ENCODE measurements around the gene PLEKHJ1. TPM values are rescaled to one million over a fixed set of nuclear protein-coding genes. Genes with fewer than 3 reads are reported as not detected.

Gene PLEKHJ1, protein sequence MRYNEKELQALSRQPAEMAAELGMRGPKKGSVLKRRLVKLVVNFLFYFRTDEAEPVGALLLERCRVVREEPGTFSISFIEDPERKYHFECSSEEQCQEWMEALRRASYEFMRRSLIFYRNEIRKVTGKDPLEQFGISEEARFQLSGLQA
- polyA plus RNA-seq (2012; rRNA removed) = 128 and 151 TPM in 2 replicates
- 82.0 and 106 TPM in 2 replicates for polyA plus RNA-seq (2012; cell fraction: cytosol; rRNA removed)
- 251 and 261 TPM in 2 replicates for polyA plus RNA-seq (2012; cell fraction: nucleus; rRNA removed)

DNA sequence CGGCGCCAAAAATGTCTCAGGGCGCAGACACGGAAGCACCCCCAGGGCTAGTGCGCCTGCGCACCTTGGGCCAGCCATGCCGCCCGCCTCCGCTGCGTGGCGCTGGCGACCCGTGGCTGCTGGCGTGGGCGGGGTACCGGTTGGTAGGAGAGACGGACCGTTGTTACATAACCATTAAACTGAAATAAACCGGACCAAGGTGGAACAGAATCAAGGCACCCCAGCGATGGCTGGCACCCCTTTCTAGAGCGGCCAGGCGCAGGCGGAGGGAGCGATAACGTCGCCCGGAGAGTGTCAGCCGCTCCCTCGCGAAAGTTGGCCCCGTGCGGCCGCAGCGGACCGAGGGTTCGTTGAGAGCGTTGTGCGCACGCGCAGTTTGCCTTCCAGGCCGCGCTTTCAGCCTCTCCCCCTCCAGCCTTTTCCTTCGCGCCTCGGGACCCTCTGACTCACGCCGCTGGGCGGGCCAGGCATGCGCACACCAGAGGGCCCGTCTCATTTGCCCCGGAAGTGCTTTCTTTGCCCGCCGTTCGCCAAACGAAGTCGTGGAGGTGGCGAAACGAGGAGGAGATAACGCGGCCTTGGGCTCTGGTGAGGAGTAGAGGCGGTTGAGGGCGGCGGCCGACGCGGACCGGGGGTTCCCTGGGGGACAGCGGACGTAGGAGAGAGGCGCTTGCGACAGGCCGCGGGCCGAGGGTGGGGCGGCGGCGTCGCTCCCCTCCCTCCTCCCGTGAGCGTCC is at the start of gene PLEKHJ1, which contains the start of gene SF3A2:
Gene PLEKHJ1, minus strand, starts transcription at position 16 of the 737 bp plus-strand sequence. CDS start 81 bp downstream, outside the sequence.
Gene SF3A2, plus strand, starts transcription at position 511 of the 737 bp plus-strand sequence. CDS start 6,595 bp downstream, outside the sequence.
- Histone ChIP-seq H3K79me2 (ENCODE audit: insufficient read depth) (peaks cover 92% of the 10 kb centered on the region), H4K20me1 (ENCODE audit: insufficient read depth) (peaks cover 56% of the 10 kb centered on the region), H3K27ac (ENCODE audit: low read depth in 2 of 2, low read length in 1 of 2) (peak within 1 kb of the TSS; percentile 93 to 96), H3K36me3 (replicated peaks in 1 of 2; ENCODE audit: control insufficient read depth in 1 of 2, insufficient read depth in 2 of 2, low read length in 1 of 2) (peaks cover 6 to 15% of the 10 kb centered on the region in 2 experiments), H3K27me3 (ENCODE audit: insufficient read depth) (no peaks in the 10 kb centered on the region), H3K4me1 (ENCODE audit: control insufficient read depth in 1 of 2, insufficient read depth in 2 of 2, low read depth in 1 of 2, low read length in 1 of 2) (peaks cover 21 to 46% of the 10 kb centered on the region in 2 experiments; a peak in 3 of 4 replicates), H3K9ac (peak within 1 kb of the TSS; percentile 95), H3F3A (replicated peaks; ENCODE audit: insufficient read depth) (peaks cover 26% of the 10 kb centered on the region), H3K4me3 (ENCODE audit: low read depth in 2 of 2, low read length in 1 of 2) (peak within 1 kb of the TSS; percentile 76 to 89), H3K9me3 (no peaks in the 10 kb centered on the region), H3K4me2 (peak within 1 kb of the TSS; percentile 98), H3K9me2 (no peaks in the 10 kb centered on the region), H2AFZ (ENCODE audit: low read depth) (peak within 1 kb of the TSS; percentile 54; the same call in 1 of the 2 replicates)
- 1% methylated on average over 35 of the region's 80 CpGs for WGBS (ENCODE audit: low lambda C conversion rate)
- POLR2A ChIA-PET = interaction anchor here (0.7 to 1.6 kb wide), 3 partner anchors 20 to 71 kb away, joined by 3 to 7 read pairs (median 3); partner anchors contain the start of gene JSRP1
- peak; percentile 99 for DNase-seq
- CTCF ChIA-PET = interaction anchor here (0.5 to 10.4 kb wide), 25 partner anchors 11 to 178 kb away, joined by 3 to 121 read pairs (median 5); partner anchors contain the start of genes JSRP1 and LINGO3
- peak; percentile 100 for TF ChIP-seq MXI1 (IDR thresholded peaks at IDR 0.05; ENCODE audit: low read depth, low read length)
- no peak for TF ChIP-seq FOXJ3 (CRISPR knock-in tag; IDR thresholded peaks at IDR 0.05)
- peak; percentile 94 for TF ChIP-seq ELF1 (IDR thresholded peaks at IDR 0.05)
- TF ChIP-seq YY1 (IDR thresholded peaks at IDR 0.05; ENCODE audit: low read depth) = peak; percentile 46
- TF ChIP-seq, protein P1, sequence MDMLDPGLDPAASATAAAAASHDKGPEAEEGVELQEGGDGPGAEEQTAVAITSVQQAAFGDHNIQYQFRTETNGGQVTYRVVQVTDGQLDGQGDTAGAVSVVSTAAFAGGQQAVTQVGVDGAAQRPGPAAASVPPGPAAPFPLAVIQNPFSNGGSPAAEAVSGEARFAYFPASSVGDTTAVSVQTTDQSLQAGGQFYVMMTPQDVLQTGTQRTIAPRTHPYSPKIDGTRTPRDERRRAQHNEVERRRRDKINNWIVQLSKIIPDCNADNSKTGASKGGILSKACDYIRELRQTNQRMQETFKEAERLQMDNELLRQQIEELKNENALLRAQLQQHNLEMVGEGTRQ (IDR thresholded peaks at IDR 0.05; ENCODE audit: borderline replicate concordance, low read depth, low read length) = no peak
- peak; percentile 50 for TF ChIP-seq CHD2 (IDR thresholded peaks at IDR 0.05; ENCODE audit: low read length, partially characterized antibody)
- TF ChIP-seq, protein P2, sequence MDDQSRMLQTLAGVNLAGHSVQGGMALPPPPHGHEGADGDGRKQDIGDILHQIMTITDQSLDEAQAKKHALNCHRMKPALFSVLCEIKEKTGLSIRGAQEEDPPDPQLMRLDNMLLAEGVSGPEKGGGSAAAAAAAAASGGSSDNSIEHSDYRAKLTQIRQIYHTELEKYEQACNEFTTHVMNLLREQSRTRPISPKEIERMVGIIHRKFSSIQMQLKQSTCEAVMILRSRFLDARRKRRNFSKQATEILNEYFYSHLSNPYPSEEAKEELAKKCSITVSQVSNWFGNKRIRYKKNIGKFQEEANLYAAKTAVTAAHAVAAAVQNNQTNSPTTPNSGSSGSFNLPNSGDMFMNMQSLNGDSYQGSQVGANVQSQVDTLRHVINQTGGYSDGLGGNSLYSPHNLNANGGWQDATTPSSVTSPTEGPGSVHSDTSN (IDR thresholded peaks at IDR 0.05) = no peak; the same call in 1 of the 2 replicates
- TF ChIP-seq GATA2 (CRISPR knock-in tag; IDR thresholded peaks at IDR 0.05) = peak; percentile 45; the same call in 1 of the 2 replicates
- TF ChIP-seq, protein P3, sequence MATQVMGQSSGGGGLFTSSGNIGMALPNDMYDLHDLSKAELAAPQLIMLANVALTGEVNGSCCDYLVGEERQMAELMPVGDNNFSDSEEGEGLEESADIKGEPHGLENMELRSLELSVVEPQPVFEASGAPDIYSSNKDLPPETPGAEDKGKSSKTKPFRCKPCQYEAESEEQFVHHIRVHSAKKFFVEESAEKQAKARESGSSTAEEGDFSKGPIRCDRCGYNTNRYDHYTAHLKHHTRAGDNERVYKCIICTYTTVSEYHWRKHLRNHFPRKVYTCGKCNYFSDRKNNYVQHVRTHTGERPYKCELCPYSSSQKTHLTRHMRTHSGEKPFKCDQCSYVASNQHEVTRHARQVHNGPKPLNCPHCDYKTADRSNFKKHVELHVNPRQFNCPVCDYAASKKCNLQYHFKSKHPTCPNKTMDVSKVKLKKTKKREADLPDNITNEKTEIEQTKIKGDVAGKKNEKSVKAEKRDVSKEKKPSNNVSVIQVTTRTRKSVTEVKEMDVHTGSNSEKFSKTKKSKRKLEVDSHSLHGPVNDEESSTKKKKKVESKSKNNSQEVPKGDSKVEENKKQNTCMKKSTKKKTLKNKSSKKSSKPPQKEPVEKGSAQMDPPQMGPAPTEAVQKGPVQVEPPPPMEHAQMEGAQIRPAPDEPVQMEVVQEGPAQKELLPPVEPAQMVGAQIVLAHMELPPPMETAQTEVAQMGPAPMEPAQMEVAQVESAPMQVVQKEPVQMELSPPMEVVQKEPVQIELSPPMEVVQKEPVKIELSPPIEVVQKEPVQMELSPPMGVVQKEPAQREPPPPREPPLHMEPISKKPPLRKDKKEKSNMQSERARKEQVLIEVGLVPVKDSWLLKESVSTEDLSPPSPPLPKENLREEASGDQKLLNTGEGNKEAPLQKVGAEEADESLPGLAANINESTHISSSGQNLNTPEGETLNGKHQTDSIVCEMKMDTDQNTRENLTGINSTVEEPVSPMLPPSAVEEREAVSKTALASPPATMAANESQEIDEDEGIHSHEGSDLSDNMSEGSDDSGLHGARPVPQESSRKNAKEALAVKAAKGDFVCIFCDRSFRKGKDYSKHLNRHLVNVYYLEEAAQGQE (IDR thresholded peaks at IDR 0.05; ENCODE audit: low read depth, low read length) = 0 out of 2 replicates have a peak, but pooled peaks have one; percentile 41
- no peak; the same call in 1 of the 2 replicates for TF ChIP-seq TCF12 (IDR thresholded peaks at IDR 0.05)
- peak; percentile 9; the same call in 1 of the 2 replicates for TF ChIP-seq RFX5 (IDR thresholded peaks at IDR 0.05; ENCODE audit: low read length)
- TF ChIP-seq, protein P4, sequence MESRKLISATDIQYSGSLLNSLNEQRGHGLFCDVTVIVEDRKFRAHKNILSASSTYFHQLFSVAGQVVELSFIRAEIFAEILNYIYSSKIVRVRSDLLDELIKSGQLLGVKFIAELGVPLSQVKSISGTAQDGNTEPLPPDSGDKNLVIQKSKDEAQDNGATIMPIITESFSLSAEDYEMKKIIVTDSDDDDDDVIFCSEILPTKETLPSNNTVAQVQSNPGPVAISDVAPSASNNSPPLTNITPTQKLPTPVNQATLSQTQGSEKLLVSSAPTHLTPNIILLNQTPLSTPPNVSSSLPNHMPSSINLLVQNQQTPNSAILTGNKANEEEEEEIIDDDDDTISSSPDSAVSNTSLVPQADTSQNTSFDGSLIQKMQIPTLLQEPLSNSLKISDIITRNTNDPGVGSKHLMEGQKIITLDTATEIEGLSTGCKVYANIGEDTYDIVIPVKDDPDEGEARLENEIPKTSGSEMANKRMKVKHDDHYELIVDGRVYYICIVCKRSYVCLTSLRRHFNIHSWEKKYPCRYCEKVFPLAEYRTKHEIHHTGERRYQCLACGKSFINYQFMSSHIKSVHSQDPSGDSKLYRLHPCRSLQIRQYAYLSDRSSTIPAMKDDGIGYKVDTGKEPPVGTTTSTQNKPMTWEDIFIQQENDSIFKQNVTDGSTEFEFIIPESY (IDR thresholded peaks at IDR 0.05; ENCODE audit: borderline replicate concordance, low read depth) = no peak
- peak; percentile 96 for TF ChIP-seq RAD21 (IDR thresholded peaks at IDR 0.05; ENCODE audit: low read length)
- TF ChIP-seq, protein P5, sequence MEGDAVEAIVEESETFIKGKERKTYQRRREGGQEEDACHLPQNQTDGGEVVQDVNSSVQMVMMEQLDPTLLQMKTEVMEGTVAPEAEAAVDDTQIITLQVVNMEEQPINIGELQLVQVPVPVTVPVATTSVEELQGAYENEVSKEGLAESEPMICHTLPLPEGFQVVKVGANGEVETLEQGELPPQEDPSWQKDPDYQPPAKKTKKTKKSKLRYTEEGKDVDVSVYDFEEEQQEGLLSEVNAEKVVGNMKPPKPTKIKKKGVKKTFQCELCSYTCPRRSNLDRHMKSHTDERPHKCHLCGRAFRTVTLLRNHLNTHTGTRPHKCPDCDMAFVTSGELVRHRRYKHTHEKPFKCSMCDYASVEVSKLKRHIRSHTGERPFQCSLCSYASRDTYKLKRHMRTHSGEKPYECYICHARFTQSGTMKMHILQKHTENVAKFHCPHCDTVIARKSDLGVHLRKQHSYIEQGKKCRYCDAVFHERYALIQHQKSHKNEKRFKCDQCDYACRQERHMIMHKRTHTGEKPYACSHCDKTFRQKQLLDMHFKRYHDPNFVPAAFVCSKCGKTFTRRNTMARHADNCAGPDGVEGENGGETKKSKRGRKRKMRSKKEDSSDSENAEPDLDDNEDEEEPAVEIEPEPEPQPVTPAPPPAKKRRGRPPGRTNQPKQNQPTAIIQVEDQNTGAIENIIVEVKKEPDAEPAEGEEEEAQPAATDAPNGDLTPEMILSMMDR (IDR thresholded peaks at IDR 0.05) = peak; percentile 97
- TF ChIP-seq SIN3A (IDR thresholded peaks at IDR 0.05; ENCODE audit: borderline replicate concordance, low read depth, low read length) = no peak
- peak; percentile 78 for TF ChIP-seq POLR2AphosphoS5 (IDR thresholded peaks at IDR 0.05; ENCODE audit: low read depth, low read length)
- no peak for TF ChIP-seq TEAD4 (IDR thresholded peaks at IDR 0.05; ENCODE audit: borderline replicate concordance, insufficient read depth)
- TF ChIP-seq FOXM1 (IDR thresholded peaks at IDR 0.05; ENCODE audit: low read depth) = no peak
- TF ChIP-seq RXRA (IDR thresholded peaks at IDR 0.05; ENCODE audit: borderline replicate concordance, low read depth) = no peak
- TF ChIP-seq GABPA (IDR thresholded peaks at IDR 0.05; ENCODE audit: low read depth) = peak; percentile 90
- peak; percentile 87 for TF ChIP-seq TAF1 (IDR thresholded peaks at IDR 0.05; ENCODE audit: borderline replicate concordance, low read depth, low read length)
- no peak for TF ChIP-seq RCOR1 (IDR thresholded peaks at IDR 0.05; ENCODE audit: low read length)
